ENCODE data around the gene RYR1. TPM values are rescaled to one million over a fixed set of nuclear protein-coding genes. Genes with fewer than 3 reads are reported as not detected.
"Not testable (repeated sequence)": the region's sequence is repeated elsewhere in the genome, so short reads cannot be mapped to it uniquely, and the experiment has no call there.

RYR1 gene
- total RNA-seq, 1 donor from 2014 or later: 243 TPM

DNA sequence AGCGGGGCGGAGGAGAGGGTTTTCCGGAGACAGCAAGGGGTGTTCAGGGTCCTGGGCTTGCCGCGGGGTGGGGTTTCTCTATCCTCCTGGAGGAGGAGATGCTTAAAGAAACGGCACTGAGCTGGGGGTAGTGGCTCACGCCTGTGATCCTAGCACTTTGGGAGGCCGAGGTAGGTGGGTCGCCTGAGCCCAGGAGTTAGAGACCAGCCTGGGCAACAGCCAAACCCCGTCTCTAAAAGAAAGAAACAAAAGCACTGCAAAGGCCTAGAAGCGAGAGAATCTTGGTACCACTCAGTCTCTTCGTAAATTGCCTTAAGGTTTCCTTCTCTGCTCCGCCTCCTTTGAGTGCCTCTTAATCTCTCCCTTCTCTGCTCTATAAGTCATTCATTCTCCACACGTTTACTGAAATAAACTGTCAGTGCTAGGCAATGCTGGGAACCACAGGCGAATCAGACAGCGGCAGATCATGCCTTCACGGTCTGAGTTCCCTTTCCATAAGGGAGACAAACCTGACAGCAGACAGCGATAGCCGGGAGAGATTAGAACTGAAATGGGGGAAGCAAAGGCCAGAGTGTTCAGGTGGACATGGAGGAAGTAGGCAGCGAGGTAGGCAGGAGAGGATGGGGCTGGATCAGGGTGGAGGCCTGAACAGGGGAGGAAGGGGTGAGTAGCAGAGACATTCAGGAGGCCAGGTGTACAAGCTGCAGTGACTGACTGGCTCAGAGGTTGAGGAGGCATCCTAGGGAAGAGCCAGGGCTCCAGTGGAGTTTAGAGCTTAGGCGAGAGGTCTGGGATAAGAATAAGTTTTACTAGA is 186.1 kb downstream of the RYR1 start:
- H3K27ac ChIP-seq (ENCODE audit: low read depth, low read length): peak overlapping the region; percentile 95
- H3K4me3 ChIP-seq (ENCODE audit: low read length in 3 of 3): peak overlapping the region; percentile 93 to 100 (median 99)
- H3K9ac ChIP-seq (ENCODE audit: low read depth in 1 of 3, low read length in 3 of 3): peak overlapping the region; percentile 97 to 100 (median 97)
- H3K36me3 ChIP-seq (ENCODE audit: control insufficient read depth in 3 of 3, insufficient read depth in 3 of 3, low read length in 3 of 3): peaks cover 32 to 35% (median 34%) of the 10 kb centered on the region in 3 donors
- no peaks in the 10 kb centered on the region for H3K27me3 ChIP-seq (ENCODE audit: control insufficient read depth in 3 of 3, insufficient read depth in 3 of 3, low read length in 3 of 3)
- no peaks in the 10 kb centered on the region for H3K9me3 ChIP-seq (ENCODE audit: control insufficient read depth in 3 of 3, low read length in 3 of 3)
- peaks cover 22 to 34% (median 23%) of the 10 kb centered on the region in 3 donors for H3K4me1 ChIP-seq (ENCODE audit: control insufficient read depth in 3 of 3, insufficient read depth in 3 of 3, low read length in 3 of 3)

DNA sequence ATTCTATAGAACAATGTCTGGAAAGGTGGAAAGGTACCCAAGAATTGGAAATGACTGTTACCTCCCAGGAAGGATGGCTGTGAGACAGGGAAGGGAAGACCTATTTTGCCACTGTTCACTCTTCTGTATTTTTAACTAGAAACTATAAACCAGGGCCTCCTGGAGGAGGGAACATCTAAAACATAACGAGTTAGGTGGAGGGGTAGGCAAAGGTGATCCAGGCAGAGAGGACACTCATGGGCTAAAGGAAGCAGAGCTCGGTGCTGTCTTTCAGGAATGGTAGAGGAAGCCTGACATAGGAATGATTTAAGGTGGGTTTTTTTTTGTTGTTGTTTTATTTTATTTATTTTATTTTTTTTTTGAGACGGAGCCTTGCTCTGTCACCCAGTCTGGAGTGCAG is 191.3 kb downstream of the RYR1 start:
- H3K9me3 ChIP-seq (ENCODE audit: control insufficient read depth in 3 of 3, low read length in 3 of 3): no peaks in the 10 kb centered on the region
- H3K36me3 ChIP-seq (ENCODE audit: control insufficient read depth in 3 of 3, insufficient read depth in 3 of 3, low read length in 3 of 3): peaks cover 59 to 79% (median 66%) of the 10 kb centered on the region in 3 donors
- no peak overlapping the region for H3K4me3 ChIP-seq (ENCODE audit: low read length in 3 of 3)
- H3K4me1 ChIP-seq (ENCODE audit: control insufficient read depth in 3 of 3, insufficient read depth in 3 of 3, low read length in 3 of 3): peaks cover 9 to 12% (median 11%) of the 10 kb centered on the region in 3 donors
- no peak overlapping the region for H3K27ac ChIP-seq (ENCODE audit: low read depth, low read length)
- no peaks in the 10 kb centered on the region for H3K27me3 ChIP-seq (ENCODE audit: control insufficient read depth in 3 of 3, insufficient read depth in 3 of 3, low read length in 3 of 3)
- H3K9ac ChIP-seq (ENCODE audit: low read depth in 1 of 3, low read length in 3 of 3): no peak overlapping the region

DNA sequence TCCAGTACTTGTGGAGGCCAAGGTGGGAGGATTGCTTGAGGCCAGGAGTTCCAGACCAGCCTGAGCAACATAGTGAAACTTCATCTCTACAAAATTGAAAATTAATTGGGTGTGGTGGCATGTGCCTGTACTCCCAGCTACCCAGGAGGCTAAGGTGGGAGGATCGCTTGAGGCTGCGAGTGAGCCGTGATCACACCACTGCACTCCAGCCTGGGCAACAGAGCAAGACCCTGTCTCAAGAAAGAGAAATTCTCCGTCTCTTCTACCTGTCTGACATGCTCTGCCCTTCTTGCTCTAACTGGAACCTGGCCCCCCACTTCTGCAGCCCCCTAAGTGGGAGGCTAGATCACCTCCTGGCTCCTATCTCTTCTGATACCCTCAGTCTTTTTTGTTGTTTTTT is 192.9 kb downstream of the RYR1 start:
- Histone ChIP-seq H3K27ac (ENCODE audit: low read depth, low read length) (no peak overlapping the region), H3K4me1 (ENCODE audit: control insufficient read depth in 3 of 3, insufficient read depth in 3 of 3, low read length in 3 of 3) (peaks cover 2 to 3% (median 3%) of the 10 kb centered on the region in 3 donors), H3K4me3 (ENCODE audit: low read length in 3 of 3) (no peak overlapping the region), H3K9ac (ENCODE audit: low read depth in 1 of 3, low read length in 3 of 3) (no peak overlapping the region), H3K27me3 (ENCODE audit: control insufficient read depth in 3 of 3, insufficient read depth in 3 of 3, low read length in 3 of 3) (no peaks in the 10 kb centered on the region), H3K9me3 (ENCODE audit: control insufficient read depth in 3 of 3, low read length in 3 of 3) (no peaks in the 10 kb centered on the region), H3K36me3 (ENCODE audit: control insufficient read depth in 3 of 3, insufficient read depth in 3 of 3, low read length in 3 of 3) (peaks cover 55 to 70% (median 61%) of the 10 kb centered on the region in 3 donors)

DNA sequence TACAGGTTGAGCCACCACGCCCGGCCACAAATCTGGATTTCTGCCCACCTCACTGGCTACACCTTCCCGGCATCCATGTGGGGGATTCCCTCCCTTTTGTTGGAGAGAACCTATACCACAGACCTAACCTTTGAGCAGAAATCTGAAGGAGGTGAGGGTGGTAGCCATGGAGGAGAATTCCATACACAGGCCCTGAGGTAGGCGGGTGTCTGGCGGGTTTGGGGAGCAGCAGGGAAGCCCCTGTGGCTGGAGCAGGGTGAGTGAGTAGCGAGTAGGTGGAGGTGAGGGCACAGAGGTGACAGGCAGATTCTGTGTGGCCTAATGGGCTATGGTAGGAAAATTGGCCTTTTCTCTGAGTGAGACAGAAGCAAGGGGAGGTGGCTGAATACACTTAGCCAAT is 196.1 kb downstream of the RYR1 start:
- Histone ChIP-seq H3K9ac (ENCODE audit: low read depth in 1 of 3, low read length in 3 of 3) (no peak overlapping the region), H3K36me3 (ENCODE audit: control insufficient read depth in 3 of 3, insufficient read depth in 3 of 3, low read length in 3 of 3) (peaks cover 48 to 61% (median 52%) of the 10 kb centered on the region in 3 donors)

DNA sequence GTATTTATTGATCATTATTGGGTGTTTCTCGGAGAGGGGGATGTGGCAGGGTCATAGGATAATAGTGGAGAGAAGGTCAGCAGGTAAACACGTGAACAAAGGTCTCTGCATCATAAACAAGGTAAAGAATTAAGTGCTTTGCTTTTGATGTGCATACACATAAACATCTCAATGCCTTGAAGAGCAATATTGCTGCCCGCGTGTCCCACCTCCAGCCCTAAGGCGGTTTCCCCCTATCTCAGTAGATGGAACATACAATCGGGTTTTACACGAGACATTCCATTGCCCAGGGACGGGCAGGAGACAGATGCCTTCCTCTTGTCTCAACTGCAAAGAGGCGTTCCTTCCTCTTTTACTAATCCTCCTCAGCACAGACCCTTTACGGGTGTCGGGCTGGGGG is 197.8 kb downstream of the RYR1 start:
- H3K4me3 ChIP-seq (ENCODE audit: low read length in 3 of 3); H3K27me3 ChIP-seq (ENCODE audit: control insufficient read depth in 3 of 3, insufficient read depth in 3 of 3, low read length in 3 of 3); H3K9ac ChIP-seq (ENCODE audit: low read depth in 1 of 3, low read length in 3 of 3); H3K9me3 ChIP-seq (ENCODE audit: control insufficient read depth in 3 of 3, low read length in 3 of 3); H3K27ac ChIP-seq (ENCODE audit: low read depth, low read length): not testable (repeated sequence)
- Histone ChIP-seq H3K4me1 (ENCODE audit: control insufficient read depth in 3 of 3, insufficient read depth in 3 of 3, low read length in 3 of 3) (peaks cover 0 to 12% (median 9%) of the 10 kb centered on the region in 3 donors), H3K36me3 (ENCODE audit: control insufficient read depth in 3 of 3, insufficient read depth in 3 of 3, low read length in 3 of 3) (peaks cover 49 to 61% (median 52%) of the 10 kb centered on the region in 3 donors)

More for the DNA sequence above, 196.1 kb downstream of the RYR1 start:
- Histone ChIP-seq H3K4me3 (ENCODE audit: low read length in 3 of 3) (no peak overlapping the region), H3K4me1 (ENCODE audit: control insufficient read depth in 3 of 3, insufficient read depth in 3 of 3, low read length in 3 of 3) (peaks cover 0 to 2% (median 0%) of the 10 kb centered on the region in 3 donors), H3K9me3 (ENCODE audit: control insufficient read depth in 3 of 3, low read length in 3 of 3) (no peaks in the 10 kb centered on the region), H3K27ac (ENCODE audit: low read depth, low read length) (no peak overlapping the region), H3K27me3 (ENCODE audit: control insufficient read depth in 3 of 3, insufficient read depth in 3 of 3, low read length in 3 of 3) (no peaks in the 10 kb centered on the region)

DNA sequence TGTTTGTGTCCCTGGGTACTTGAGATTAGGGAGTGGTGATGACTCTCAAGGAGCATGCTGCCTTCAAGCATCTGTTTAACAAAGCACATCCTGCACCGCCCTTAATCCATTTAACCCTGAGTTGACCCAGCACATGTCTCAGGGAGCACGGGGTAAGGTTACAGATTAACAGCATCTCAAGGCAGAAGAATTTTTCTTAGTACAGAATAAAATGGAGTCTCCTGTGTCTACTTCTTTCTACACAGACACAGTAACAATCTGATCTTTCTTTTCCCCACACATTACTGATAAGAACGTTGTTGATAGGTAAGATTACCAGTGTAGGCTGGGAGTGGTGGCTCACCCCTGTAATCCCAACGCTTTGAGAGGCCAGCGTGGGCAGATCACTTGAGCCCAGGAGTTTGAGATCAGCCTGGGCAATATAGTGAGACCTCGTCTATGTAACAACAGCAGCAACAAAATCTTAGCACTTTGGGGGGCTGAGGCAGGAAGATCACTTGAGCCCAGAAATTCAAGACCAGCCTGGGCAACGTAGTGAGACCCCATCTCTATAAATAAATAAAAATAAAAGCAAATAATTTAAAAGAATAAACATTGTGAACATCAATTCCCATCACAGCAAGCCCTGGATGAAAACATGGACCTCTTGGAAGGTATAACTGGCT is 198.5 kb downstream of the RYR1 start:
- not testable (repeated sequence) for H3K9ac ChIP-seq (ENCODE audit: low read depth in 1 of 3, low read length in 3 of 3); H3K27ac ChIP-seq (ENCODE audit: low read depth, low read length); H3K27me3 ChIP-seq (ENCODE audit: control insufficient read depth in 3 of 3, insufficient read depth in 3 of 3, low read length in 3 of 3); H3K9me3 ChIP-seq (ENCODE audit: control insufficient read depth in 3 of 3, low read length in 3 of 3); H3K4me3 ChIP-seq (ENCODE audit: low read length in 3 of 3)
- H3K36me3 ChIP-seq (ENCODE audit: control insufficient read depth in 3 of 3, insufficient read depth in 3 of 3, low read length in 3 of 3): peaks cover 48 to 62% (median 51%) of the 10 kb centered on the region in 3 donors
- H3K4me1 ChIP-seq (ENCODE audit: control insufficient read depth in 3 of 3, insufficient read depth in 3 of 3, low read length in 3 of 3): peaks cover 0 to 16% (median 11%) of the 10 kb centered on the region in 3 donors

DNA sequence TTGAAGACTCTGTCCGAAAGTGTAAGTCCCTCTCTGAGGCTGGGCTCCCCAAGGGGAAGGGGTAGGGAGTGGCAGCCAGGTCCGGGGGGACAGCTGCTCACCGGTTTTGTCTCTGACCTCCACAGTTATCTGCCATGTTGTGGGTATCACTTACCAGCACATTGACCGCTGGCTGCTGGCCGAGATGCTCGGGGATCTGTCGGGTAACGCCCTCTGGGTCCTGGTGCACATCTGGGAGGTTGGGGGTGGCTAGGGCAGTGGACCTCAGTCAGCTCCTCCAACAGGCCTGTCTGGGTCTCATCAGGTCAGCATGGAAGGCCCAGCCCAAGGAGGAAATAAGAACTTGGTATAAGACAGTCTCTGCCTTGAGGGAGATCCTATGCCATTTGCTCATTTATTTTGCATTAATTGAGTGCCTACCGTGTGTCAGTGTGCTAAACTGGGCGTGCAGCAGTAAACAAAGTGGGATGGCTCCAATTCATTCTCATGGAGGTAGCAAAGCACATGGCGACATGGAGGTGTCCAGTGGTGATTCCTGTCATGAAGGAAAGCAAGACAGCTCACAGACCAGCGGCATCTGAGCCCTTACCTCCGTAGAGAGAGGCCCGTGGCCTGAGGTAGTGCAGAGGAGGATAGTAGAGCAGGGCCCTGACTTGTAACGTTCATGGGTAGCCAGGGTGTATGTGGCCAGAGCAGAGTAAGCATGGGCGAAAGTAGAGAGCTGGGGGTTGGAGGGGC is 199.2 kb downstream of the RYR1 start:
- no peak overlapping the region for H3K4me3 ChIP-seq (ENCODE audit: low read length in 3 of 3)
- H3K9ac ChIP-seq (ENCODE audit: low read depth in 1 of 3, low read length in 3 of 3): no peak overlapping the region
- H3K4me1 ChIP-seq (ENCODE audit: control insufficient read depth in 3 of 3, insufficient read depth in 3 of 3, low read length in 3 of 3): peaks cover 0 to 16% (median 11%) of the 10 kb centered on the region in 3 donors
- no peaks in the 10 kb centered on the region for H3K27me3 ChIP-seq (ENCODE audit: control insufficient read depth in 3 of 3, insufficient read depth in 3 of 3, low read length in 3 of 3)
- no peak overlapping the region for H3K27ac ChIP-seq (ENCODE audit: low read depth, low read length)
- H3K9me3 ChIP-seq (ENCODE audit: control insufficient read depth in 3 of 3, low read length in 3 of 3): no peaks in the 10 kb centered on the region
- H3K36me3 ChIP-seq (ENCODE audit: control insufficient read depth in 3 of 3, insufficient read depth in 3 of 3, low read length in 3 of 3): peaks cover 46 to 56% (median 47%) of the 10 kb centered on the region in 3 donors

DNA sequence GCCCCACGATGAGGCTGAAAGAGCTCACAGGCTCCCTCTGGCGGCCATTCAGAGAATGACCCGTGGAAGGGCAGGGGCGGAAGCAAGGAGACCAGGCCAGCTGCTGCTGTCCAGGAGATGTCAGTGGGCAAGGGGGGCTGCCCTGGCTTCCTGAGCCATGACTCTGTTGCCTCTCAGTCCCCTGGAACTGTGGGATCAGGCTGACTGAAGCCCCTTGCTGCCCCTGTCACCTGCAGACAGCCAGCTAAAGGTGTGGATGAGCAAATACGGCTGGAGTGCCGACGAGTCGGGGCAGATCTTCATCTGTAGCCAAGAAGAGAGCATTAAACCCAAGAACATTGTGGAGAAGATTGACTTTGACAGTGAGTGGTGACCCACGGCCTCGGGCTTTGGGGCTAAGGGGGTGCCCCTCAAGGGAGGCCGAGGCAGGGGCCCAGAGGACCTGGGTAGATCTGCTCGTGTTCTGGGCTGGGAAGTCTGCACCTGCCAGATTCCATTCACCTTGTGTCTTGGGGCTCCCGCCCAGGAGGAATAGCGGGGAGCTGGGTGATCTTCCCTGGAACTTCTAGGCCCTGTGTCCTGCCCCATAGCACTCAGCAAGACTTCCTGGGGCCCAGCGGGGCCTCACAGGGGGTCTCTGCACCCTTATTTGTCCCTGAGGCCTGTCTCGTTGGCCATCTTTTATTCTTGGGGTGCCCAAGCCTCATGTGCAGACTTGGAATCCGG is 201.4 kb downstream of the RYR1 start:
- peaks cover 0 to 16% (median 13%) of the 10 kb centered on the region in 3 donors for H3K4me1 ChIP-seq (ENCODE audit: control insufficient read depth in 3 of 3, insufficient read depth in 3 of 3, low read length in 3 of 3)
- no peaks in the 10 kb centered on the region for H3K27me3 ChIP-seq (ENCODE audit: control insufficient read depth in 3 of 3, insufficient read depth in 3 of 3, low read length in 3 of 3)
- H3K9me3 ChIP-seq (ENCODE audit: control insufficient read depth in 3 of 3, low read length in 3 of 3): no peaks in the 10 kb centered on the region
- H3K36me3 ChIP-seq (ENCODE audit: control insufficient read depth in 3 of 3, insufficient read depth in 3 of 3, low read length in 3 of 3): peaks cover 35 to 38% (median 36%) of the 10 kb centered on the region in 3 donors
- peak overlapping the region in 1 of 3 donors; percentile 25 for H3K9ac ChIP-seq (ENCODE audit: low read depth in 1 of 3, low read length in 3 of 3)
- no peak overlapping the region for H3K27ac ChIP-seq (ENCODE audit: low read depth, low read length)
- H3K4me3 ChIP-seq (ENCODE audit: low read length in 3 of 3): no peak overlapping the region

Measured in skeletal muscle tissue (tissue), 4 donors.